GM12874 (cell line): ENCODE results near the gene GDPD2.

Experiments used
- TF ChIP-seq, protein P1 (sequence below): IDR thresholded peaks from 2 replicates; pipeline ENCODE4 v1.5.1; 2011; ENCODE audit warnings: low read depth, mild to moderate bottlenecking, control low read depth, low read length, moderate library complexity; ENCODE audit not compliant: insufficient read depth

GDPD2 gene

DNA sequence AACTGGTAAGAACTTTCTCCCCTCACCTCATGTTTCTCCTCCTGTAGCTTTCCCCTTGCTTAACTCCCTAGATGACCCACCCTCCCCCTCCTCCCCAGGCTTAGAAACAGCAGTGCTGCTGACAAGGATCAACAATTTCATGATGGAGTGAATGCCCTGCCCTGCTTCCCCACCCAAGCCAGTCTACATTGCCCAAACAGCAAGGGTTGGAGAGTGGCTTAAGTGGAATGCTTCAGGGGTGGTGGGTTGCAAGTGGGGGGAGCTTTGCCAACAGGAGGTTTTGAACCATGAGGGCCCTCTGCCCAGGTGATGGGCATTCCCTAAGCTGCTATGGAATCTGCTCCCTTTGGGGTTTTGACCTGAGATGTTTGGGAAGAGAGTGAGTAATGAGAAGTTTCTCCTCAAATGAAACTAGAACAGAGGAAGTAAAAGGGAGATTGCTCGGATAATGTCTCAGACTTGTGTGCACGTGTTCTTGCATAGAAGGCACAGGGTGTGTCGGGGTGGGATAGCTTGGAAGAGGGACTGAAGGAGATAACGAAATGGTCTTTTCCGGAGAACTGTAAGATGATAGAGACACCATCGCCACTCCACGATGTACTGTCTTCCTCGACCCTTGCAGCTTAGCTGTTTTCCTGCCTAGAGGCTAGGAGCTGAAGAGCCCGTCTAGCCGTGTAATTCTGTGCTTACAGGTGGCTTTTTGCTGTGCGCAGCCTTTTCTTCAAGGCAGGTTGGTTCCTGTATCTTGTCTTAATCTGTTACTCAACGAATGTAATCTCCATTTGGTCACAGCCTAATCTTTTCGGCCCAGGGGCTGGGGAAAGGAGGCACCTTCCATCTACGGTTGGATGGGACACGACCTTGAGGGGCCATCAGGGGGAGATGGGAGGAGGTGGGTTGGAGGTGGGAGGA is 10.1 kb downstream of the GDPD2 start:
- TF ChIP-seq, protein P1, sequence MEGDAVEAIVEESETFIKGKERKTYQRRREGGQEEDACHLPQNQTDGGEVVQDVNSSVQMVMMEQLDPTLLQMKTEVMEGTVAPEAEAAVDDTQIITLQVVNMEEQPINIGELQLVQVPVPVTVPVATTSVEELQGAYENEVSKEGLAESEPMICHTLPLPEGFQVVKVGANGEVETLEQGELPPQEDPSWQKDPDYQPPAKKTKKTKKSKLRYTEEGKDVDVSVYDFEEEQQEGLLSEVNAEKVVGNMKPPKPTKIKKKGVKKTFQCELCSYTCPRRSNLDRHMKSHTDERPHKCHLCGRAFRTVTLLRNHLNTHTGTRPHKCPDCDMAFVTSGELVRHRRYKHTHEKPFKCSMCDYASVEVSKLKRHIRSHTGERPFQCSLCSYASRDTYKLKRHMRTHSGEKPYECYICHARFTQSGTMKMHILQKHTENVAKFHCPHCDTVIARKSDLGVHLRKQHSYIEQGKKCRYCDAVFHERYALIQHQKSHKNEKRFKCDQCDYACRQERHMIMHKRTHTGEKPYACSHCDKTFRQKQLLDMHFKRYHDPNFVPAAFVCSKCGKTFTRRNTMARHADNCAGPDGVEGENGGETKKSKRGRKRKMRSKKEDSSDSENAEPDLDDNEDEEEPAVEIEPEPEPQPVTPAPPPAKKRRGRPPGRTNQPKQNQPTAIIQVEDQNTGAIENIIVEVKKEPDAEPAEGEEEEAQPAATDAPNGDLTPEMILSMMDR: no peak

DNA sequence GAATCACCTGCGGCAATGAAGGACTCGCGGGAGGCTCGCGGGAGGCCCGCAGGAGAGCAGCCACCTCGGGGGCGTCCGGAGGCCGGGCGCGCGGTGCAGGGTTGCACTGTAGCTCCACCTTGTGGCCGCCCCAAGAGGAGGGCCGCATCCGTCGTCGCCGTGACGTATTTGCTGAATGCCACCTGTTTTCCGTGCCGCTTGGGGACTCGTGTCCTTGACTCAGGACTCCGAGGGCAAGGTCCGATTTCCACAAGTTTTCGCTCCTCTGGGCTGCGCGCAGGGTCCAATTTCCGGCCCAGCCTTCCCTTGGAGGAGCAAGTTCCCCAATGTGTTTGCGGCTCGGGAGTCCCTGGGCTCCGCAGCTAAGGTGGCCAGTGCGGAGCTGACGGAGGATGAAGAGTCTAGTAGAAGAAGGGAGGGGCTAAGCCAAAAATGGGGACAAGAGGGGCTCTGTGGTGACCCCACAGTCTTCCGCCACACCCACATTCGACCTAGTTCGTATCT is 10.8 kb downstream of the GDPD2 start:
- TF ChIP-seq, protein P1: peak; percentile 82

DNA sequence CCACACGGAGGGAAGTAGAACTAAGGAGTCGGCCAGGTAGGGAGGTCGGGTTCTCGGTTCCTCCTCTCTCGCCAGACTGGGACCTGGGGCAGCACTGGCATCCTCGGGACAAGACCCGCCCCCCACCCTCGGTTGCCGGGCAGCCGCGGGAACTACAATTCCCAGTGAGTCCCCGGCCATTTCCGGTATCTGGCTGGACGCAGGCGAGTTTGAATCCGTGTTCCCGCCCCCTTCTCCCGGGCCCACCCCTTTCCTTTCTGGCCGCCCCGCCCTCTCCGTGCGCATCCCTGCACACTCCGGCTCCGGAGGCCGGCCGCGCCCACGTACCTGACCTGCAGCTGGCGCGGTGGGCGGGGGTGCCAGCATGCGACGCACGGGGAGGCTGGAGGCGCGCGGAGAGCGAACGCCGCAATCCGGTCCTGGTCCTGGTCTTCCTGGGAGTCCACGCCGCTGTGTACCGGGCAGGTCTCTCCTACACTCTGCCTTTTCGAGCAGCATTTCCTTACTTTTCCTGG is 11.3 kb downstream of the GDPD2 start:
- TF ChIP-seq, protein P1: no peak

DNA sequence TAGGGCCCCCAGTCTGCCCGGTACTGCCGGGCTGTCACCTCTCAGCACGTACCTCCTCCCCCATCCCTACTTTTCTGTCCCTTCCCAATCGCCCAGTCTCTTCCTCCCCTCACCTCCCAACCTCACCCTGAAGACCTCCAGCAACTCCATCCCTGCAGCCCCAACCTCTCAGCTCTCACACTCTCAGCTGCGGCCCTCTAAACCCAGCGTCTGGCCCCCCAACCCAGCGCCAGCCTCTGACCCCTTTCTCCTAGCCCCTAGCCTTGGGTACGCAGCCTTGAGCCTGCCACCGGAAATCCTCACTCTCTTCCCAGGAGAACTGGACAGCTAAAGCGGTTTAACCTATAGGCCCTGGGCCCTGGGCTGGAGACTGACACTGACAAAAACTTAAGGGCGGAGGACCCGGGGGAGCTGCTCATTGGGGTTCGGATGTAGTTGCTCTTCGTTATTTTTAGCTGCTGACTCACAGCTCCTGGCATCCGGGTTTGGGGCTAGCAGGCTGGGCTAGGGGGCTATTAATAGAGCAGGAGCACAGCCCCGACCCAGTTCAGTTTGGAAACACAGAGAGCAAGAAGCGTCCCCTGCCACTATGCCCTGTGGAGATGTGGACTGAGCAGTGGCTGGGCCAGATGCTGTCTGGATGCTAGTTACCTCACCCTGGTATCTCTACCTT is 11.9 kb downstream of the GDPD2 start:
- TF ChIP-seq, protein P1: no peak

DNA sequence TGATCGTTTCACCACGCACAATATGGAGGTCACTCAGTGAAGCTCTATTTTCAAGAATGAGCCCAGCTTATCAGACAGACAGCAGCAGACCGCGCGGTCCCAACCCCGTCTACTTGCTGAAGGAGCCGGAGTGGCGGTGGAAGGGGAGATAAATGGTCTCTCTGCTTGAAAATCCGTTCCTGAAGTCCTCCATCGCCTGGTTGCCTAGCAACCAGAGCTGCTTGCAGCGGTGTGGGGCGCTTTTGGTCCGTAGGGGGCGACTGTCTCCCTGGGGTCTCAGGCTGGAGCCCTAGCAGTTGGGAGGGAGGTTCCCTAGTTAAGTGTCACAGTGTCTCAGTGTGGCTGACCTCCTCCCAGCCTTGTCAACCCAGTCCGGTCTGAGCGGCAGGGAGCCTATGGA is 13.2 kb downstream of the GDPD2 start:
- TF ChIP-seq, protein P1: peak; percentile 20; the same call in 1 of the 2 replicates

DNA sequence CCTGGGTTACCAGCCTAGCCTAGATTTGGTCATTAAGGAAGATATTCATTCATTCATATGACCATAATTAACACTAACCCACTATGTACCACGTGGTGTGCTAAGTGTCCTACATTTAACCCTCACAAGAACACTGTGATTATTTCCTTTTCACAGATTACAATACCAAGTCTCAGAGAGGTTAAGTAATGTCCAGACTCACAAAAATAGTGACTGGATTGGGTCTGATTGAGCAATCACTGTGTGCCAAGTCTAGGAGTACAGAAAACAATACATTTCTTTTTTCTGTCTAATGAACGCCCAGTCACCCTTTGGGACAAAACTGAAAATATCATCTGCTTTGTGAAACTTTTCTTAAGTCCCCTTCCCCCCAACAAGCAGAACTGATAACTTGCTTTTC is 13.9 kb downstream of the GDPD2 start:
- TF ChIP-seq, protein P1: no peak
